Stomach (tissue), 9 donors: ENCODE data around the gene WDR82. TPM values are rescaled to one million over a fixed set of nuclear protein-coding genes. Genes with fewer than 3 reads are reported as not detected.

Source experiments
- DNase-seq, 2 donors: peaks; one replicate each; pipeline versions ENCODE4 v3.0.0 to v3.0.0-alpha.2; 2013 to 2019
- H3K27ac ChIP-seq, 5 donors: fragments of 200-600 bp in 4 of 5; sonication (generic) in 4 of 5; one replicate each; pipeline ENCODE4 v1.5.1; 2013 to 2019; ENCODE audit warnings: mild to moderate bottlenecking in 1 of 5, moderate library complexity in 1 of 5
- H3K27me3 ChIP-seq, 3 donors: fragments of 200-600 bp; sonication (generic); one replicate each; pipeline ENCODE4 v1.5.1; 2017 to 2019; ENCODE audit warnings: mixed run types in 1 of 3
- H3K36me3 ChIP-seq, 4 donors: fragments of 200-600 bp; sonication (generic); 1 replicate in 3 of 4; 2 replicates in 1 of 4; pipeline ENCODE4 v1.5.1; 2016 to 2019
- H3K4me1 ChIP-seq, 4 donors: fragments of 200-600 bp; sonication (generic); one replicate each; pipeline ENCODE4 v1.5.1; 2016 to 2019
- H3K4me3 ChIP-seq, 4 donors: fragments of 200-600 bp; sonication (generic) in 3 of 4; one replicate each; pipeline ENCODE4 v1.5.1; 2016 to 2019; ENCODE audit warnings: mild to moderate bottlenecking in 1 of 4
- H3K9me3 ChIP-seq, 4 donors: fragments of 200-600 bp; sonication (generic); one replicate each; pipeline ENCODE4 v1.5.1; 2016 to 2019
- EP300 ChIP-seq: sonication (generic); formaldehyde crosslinking; IDR thresholded peaks from one replicate; pipeline ENCODE4 v1.6.1; 2017; ENCODE audit warnings: antibody characterized with exemption
- POLR2A ChIP-seq, 4 donors: fragments of 450-650 bp; IDR thresholded peaks; one replicate each; pipeline ENCODE4 v1.6.1; 2016; ENCODE audit warnings: antibody characterized with exemption in 4 of 4, control low read depth in 2 of 4, mild to moderate bottlenecking in 1 of 4, moderate library complexity in 1 of 4
- POLR2AphosphoS5 ChIP-seq, 3 donors: sonication (generic); formaldehyde crosslinking; IDR thresholded peaks; one replicate each; pipeline ENCODE4 v1.6.1; 2016; ENCODE audit warnings: antibody characterized with exemption in 3 of 3
- WGBS, 5 donors: extraction: QIAGEN DNeasy Blood & Tissue Kit in 3 of 5; methylation state at CpG; one replicate each; pipeline versions ENCODE4 v1.1.5 to v1.1.7; 2013 to 2018; 5-methylcytosine and 5-hydroxymethylcytosine counted together
- intact Hi-C: fragments of 100-400 bp; cut with DNase I; formaldehyde crosslinking; loops from one replicate; pipeline ENCODE4 v1.15.1; 2023; ENCODE audit warnings: low total_unique reads
- polyA plus RNA-seq, 3 donors: library from polyadenylated mRNA; stranded (reverse); fragments of 200-250 nt; gene quantifications; one replicate each; pipeline ENCODE4 v1.2.3, GENCODE V29; 2013
- total RNA-seq, 5 donors: library from RNA; depleted of rRNA; stranded (reverse); fragments of >200 nt; gene quantifications; one replicate each; pipeline versions ENCODE4 v1.1.0 to v1.2.3, GENCODE V29; 2014 to 2016
- TF ChIP-seq, protein P1 (sequence below), 7 experiments: fragments of 450-650 bp in 4 of 7; fragments of 200-600 bp in 3 of 7; sonication (generic) in 3 of 7; IDR thresholded peaks; one replicate each; pipeline ENCODE4 v1.5.1; 2016 to 2019; ENCODE audit warnings: antibody characterized with exemption in 7 of 7, control low read depth in 2 of 7, mild to moderate bottlenecking in 1 of 7
- donor health status: healthy with polysubstance abuse.
- donor health status: Bipolar disorder and iron deficiency.
- donor health status: healthy.

The WDR82 gene
- total and polyA plus RNA-seq, 8 donors, result 8.2 to 64.8 (median 29.2) TPM

DNA sequence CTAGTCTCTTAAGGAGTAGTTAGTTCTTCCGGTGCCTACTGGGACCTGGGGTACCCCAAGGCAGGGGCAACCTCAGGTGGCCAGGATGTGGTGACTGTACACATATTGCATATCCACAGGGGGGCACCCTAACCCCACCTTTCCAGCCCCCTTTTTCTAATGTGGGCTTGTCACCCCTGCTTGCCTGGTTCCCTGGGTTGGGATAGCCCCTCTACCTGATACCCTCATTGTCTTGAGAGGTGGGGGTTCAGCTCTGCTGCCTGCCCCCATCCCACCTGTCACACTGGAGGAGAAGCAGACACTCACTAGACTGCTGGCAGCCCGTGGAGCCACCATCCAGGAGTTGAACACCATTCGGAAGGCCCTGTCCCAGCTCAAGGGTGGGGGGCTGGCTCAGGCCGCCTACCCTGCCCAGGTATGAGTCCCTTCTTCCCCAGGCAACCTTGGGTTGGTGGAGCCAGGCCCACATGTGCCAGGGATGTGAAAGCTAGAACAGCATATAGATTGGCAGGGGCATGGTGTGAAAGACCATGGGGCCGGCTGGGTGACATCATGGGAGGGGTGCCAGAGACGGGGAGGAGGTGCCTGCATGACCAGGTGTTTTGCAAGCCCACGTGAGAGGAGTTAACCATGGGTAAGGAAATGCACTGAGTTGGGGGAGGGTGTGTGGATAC, 13.2 kb upstream of the WDR82 start:
- intact Hi-C loops, result loop anchor here (5.0 kb wide), 1 partner anchor 51 kb away; no protein-coding TSS in a partner anchor
- Histone ChIP-seq H3K4me3 (no peak overlapping the region), H3K9me3 (no peaks in the 10 kb centered on the region), H3K27ac (no peak overlapping the region), H3K27me3 (no peaks in the 10 kb centered on the region), H3K36me3 (peaks cover 9 to 46% (median 40%) of the 10 kb centered on the region in 4 donors), H3K4me1 (peaks cover 25 to 47% (median 42%) of the 10 kb centered on the region in 4 donors)
- WGBS, 5 donors, result 56 to 72% (median 65%) methylated on average over 6 to 7 of the region's 7 CpGs
- DNase-seq, result peak in 1 of 2 donors; percentile 69
- TF ChIP-seq POLR2AphosphoS5 (IDR thresholded peaks at IDR 0.05), result no peak
- no peak for TF ChIP-seq EP300
- TF ChIP-seq, protein P1, sequence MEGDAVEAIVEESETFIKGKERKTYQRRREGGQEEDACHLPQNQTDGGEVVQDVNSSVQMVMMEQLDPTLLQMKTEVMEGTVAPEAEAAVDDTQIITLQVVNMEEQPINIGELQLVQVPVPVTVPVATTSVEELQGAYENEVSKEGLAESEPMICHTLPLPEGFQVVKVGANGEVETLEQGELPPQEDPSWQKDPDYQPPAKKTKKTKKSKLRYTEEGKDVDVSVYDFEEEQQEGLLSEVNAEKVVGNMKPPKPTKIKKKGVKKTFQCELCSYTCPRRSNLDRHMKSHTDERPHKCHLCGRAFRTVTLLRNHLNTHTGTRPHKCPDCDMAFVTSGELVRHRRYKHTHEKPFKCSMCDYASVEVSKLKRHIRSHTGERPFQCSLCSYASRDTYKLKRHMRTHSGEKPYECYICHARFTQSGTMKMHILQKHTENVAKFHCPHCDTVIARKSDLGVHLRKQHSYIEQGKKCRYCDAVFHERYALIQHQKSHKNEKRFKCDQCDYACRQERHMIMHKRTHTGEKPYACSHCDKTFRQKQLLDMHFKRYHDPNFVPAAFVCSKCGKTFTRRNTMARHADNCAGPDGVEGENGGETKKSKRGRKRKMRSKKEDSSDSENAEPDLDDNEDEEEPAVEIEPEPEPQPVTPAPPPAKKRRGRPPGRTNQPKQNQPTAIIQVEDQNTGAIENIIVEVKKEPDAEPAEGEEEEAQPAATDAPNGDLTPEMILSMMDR (IDR thresholded peaks at IDR 0.05), result peak in 2 of 7 experiments; percentile 47 to 49

DNA sequence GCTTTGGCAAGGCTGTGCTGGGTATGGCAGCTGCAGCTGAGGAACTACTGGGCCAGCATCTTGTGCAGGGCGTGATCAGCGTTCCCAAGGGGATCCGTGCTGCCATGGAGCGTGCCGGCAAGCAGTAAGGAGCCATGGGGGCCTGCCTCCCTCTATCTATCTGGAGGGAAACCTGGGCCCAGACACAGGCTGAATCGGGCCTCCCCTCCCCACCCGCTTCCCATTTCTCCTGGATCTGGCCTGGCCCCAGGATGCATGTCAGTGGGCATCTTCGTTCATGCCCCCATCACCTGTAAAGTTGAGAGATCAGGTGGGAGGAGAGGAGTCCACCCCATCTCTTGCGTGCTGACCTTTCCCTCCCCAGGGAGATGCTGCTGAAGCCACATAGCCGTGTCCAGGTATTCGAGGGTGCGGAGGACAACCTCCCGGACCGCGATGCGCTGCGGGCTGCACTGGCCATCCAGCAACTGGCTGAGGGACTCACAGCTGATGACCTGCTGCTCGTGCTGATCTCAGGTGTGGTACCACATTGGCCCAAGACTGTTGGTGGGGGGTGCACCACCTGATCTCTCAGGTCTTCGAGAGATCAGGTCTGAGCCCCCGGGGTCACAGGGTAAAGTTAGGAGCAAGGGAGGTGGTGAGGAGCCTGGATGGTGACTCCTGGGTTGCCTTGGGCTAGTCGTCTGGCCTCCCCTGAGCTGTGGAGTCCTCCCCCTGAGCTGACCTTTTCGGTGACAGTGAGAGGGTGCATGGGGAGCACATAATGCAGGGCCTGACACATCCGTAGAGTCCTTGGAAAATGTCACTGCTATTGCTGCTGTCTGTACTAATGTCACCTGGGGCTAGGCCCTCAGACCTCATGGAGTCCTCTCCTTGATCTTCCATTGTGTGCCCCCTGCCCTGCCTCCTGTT, 12.4 kb upstream of the WDR82 start:
- intact Hi-C loops, result loop anchor here (5.0 kb wide), 1 partner anchor 51 kb away; no protein-coding TSS in a partner anchor
- Histone ChIP-seq H3K27me3 (no peaks in the 10 kb centered on the region), H3K36me3 (peaks cover 9 to 46% (median 40%) of the 10 kb centered on the region in 4 donors), H3K4me1 (peaks cover 25 to 53% (median 47%) of the 10 kb centered on the region in 4 donors), H3K27ac (peak overlapping the region; percentile 42 to 100 (median 98)), H3K9me3 (no peaks in the 10 kb centered on the region), H3K4me3 (peak overlapping the region; percentile 6 to 15 (median 12))
- TF ChIP-seq POLR2AphosphoS5 (IDR thresholded peaks at IDR 0.05) (no peak), POLR2A (IDR thresholded peaks at IDR 0.05) (no peak), EP300 (no peak)
- TF ChIP-seq, protein P1 (IDR thresholded peaks at IDR 0.05), result no peak
- DNase-seq, result no peak
- WGBS, 5 donors, result 58 to 67% (median 60%) methylated on average over 13 to 23 of the region's 23 CpGs

DNA sequence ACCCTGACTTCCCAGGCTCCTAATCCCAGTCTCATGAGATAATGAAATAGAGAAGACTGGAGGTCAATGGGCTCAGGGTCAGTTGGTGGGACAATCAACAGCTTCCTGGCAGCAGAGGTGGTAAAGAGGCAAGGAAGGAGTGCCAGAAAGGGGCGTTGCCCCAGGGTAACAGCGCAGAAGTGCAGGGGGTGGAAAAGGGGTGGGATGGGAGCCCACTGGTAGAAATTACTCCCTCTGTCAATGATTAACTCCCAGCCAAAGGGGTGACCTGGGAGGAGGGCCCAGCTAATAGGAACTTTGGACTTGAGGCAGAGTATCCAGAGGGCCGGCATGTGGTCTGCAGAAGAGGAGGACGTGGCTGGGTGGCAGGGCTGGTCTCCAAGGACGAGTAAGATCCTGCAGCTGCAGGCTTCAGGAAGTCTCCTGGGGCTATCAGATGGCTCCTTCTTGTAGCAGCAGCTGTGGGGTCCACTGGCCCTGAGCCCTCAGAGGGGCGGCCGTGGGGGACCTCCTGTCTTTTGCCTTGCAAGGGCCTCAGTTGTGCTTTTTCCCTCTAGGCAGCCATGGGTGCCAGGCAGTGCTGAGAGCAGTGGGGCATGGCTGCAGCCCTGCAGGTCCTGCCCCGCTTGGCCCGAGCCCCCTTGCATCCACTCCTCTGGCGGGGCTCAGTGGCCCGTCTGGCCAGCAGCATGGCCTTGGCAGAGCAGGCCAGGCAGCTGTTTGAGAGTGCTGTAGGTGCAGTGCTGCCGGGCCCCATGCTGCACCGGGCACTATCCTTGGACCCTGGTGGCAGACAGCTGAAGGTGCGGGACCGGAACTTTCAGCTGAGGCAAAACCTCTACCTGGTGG, 11.5 kb upstream of the WDR82 start:
- no peak for TF ChIP-seq POLR2A (IDR thresholded peaks at IDR 0.05)
- TF ChIP-seq POLR2AphosphoS5 (IDR thresholded peaks at IDR 0.05), result peak in 2 of 3 donors; percentile 27 to 33
- peak overlapping the region; percentile 94 to 100 (median 99) for H3K27ac ChIP-seq

DNA sequence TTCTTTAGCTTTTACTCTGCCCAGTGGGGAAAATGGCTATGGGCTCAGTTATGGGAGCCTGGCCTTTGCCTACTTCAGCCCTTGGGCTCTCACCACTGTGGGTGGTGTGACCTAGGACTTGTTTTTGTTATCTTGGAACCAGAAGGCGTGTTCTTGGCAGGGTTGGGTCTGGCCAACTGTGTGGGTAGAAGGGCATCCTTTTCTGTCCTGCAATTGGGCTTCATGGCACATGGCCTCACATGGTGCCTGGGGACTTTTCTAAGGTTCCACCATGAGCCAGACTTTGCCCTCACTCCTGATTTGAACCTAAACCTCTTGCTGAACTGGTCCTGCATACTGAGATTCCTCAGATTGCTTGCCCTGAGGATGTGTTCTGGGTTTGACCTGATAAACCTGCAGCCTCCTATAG, 10.9 kb upstream of the WDR82 start:
- TF ChIP-seq POLR2A (IDR thresholded peaks at IDR 0.05) (no peak), POLR2AphosphoS5 (IDR thresholded peaks at IDR 0.05) (peak in 2 of 3 donors; percentile 62 to 65), EP300 (no peak)
- TF ChIP-seq, protein P1 (IDR thresholded peaks at IDR 0.05), result no peak
- Histone ChIP-seq H3K27me3 (no peaks in the 10 kb centered on the region), H3K9me3 (no peaks in the 10 kb centered on the region), H3K4me3 (peak overlapping the region in 1 of 4 donors; percentile 3), H3K27ac (peak overlapping the region; percentile 94 to 100 (median 99)), H3K36me3 (peaks cover 9 to 40% (median 34%) of the 10 kb centered on the region in 4 donors), H3K4me1 (peaks cover 25 to 60% (median 51%) of the 10 kb centered on the region in 4 donors)
- intact Hi-C loops, result no loop called here
- WGBS, 5 donors, result 29 to 50% (median 40%) methylated on average over 1 of the region's 1 CpG
- peak; percentile 60 to 61 for DNase-seq

More for the DNA sequence above, 11.5 kb upstream of the WDR82 start:
- 34 to 64% (median 48%) methylated on average over 9 to 15 of the region's 15 CpGs for WGBS, 5 donors
- peaks cover 9 to 43% (median 36%) of the 10 kb centered on the region in 4 donors for H3K36me3 ChIP-seq
- H3K4me1 ChIP-seq, result peaks cover 25 to 57% (median 48%) of the 10 kb centered on the region in 4 donors
- no peaks in the 10 kb centered on the region for H3K9me3 ChIP-seq
- H3K27me3 ChIP-seq, result no peaks in the 10 kb centered on the region
- peak overlapping the region; percentile 6 to 15 (median 12) for H3K4me3 ChIP-seq
- intact Hi-C loops, result loop anchor here (5.0 kb wide), 1 partner anchor 52 kb away; no protein-coding TSS in a partner anchor
- peak; percentile 69 to 89 for DNase-seq
